KOPT-K1 (cell line): ENCODE data around the gene ROBO2.

Experiments
- H3K27ac ChIP-seq: fragments of 200-600 bp; sonication (generic); 2 replicates; pipeline ENCODE4 v1.5.1; 2016; ENCODE audit warnings: antibody characterized with exemption, mild to moderate bottlenecking, low read depth, low read length; ENCODE audit not compliant: poor library complexity, severe bottlenecking
- H3K36me3 ChIP-seq: fragments of 200-600 bp; sonication (generic); 2 replicates; pipeline ENCODE4 v1.5.1; 2017; ENCODE audit warnings: antibody characterized with exemption, mild to moderate bottlenecking, low read length, moderate library complexity; ENCODE audit not compliant: insufficient read depth
- H3K9me3 ChIP-seq: fragments of 200-600 bp; sonication (generic); 2 replicates; pipeline ENCODE4 v1.5.1; 2017; ENCODE audit warnings: antibody characterized with exemption, low read length, mild to moderate bottlenecking; ENCODE audit not compliant: insufficient read depth, poor library complexity, severe bottlenecking

The ROBO2 gene

DNA sequence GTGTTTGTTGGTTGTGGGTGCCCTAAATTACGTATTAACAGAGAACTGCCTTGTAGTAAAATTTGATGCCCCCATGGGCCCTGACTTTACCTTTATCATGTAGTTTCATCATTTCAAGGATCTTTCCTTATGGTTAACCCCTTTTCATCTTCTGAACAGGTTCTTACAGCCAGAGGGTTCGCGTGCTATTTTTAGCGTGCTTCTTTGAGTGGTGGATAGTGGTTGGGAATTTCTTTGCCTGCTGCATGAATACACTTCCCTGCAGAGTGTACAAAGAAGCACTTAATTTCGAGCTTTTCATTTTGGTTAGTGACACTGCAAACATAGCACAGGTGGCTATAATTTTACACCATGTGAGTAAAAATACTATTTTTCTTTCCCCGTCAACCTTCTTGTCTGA, 231.8 kb downstream of the ROBO2 start:
- H3K36me3 ChIP-seq = no peaks in the 10 kb centered on the region
- no peak overlapping the region for H3K27ac ChIP-seq
- no peaks in the 10 kb centered on the region for H3K9me3 ChIP-seq

DNA sequence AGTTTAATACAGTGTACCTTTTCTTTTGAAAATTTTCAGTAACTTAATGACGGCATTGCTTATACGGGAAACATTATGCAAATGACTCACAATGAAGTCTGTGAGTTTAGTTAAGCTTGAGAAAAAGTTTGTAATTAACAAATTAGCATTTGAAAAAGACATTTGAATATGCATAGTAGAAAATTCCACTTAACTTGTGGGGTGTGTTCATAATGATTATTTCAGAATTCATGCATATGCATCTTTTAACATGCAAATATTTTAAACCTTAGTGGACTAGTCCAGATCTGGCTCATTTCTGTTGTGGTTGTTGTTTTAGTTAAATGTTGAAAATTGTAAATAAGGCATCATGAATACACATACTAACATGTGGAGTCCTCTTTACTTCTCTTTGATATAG, 239.4 kb downstream of the ROBO2 start:
- no peaks in the 10 kb centered on the region for H3K36me3 ChIP-seq
- H3K27ac ChIP-seq = no peak overlapping the region
- no peaks in the 10 kb centered on the region for H3K9me3 ChIP-seq

DNA sequence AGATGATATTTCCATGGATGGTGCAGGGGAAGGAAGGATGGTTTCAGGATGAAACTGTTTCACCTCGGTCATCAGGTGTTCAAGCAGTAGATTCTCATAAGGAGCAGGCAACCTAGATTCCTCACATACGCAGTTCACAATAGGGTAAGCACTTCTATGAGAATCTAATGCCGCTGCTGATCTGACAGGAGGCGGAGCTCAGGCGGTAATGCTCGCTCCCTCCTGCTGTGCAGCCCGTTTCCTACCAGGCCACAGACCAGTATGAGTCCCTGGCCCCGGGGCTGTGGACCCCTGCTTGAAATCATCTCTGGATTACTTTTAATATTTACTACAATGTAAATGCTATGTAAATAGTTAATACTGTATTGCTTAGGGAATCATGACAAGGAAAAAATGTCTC, 241.8 kb downstream of the ROBO2 start:
- Histone ChIP-seq H3K9me3 (no peaks in the 10 kb centered on the region), H3K36me3 (no peaks in the 10 kb centered on the region), H3K27ac (no peak overlapping the region)

DNA sequence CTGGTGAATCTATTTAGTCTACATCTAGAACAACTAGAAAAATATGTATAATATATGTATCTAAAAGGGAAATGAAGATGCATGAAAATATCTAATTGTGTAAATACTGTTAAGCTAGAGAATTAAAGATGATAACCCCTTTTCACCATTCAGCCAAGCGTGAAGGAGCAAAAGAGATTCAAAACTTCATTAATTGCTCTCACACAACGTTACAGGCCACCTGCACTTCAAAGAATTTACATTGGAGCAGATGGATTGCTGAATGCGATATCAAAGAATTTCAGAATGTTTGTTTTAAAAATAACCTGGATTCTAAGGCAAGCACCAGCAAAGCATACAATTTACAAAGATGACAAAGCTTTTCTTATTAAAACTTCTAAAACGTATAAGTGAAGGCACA, 243.2 kb downstream of the ROBO2 start:
- H3K36me3 ChIP-seq = no peaks in the 10 kb centered on the region
- no peak overlapping the region for H3K27ac ChIP-seq
- H3K9me3 ChIP-seq = no peaks in the 10 kb centered on the region

DNA sequence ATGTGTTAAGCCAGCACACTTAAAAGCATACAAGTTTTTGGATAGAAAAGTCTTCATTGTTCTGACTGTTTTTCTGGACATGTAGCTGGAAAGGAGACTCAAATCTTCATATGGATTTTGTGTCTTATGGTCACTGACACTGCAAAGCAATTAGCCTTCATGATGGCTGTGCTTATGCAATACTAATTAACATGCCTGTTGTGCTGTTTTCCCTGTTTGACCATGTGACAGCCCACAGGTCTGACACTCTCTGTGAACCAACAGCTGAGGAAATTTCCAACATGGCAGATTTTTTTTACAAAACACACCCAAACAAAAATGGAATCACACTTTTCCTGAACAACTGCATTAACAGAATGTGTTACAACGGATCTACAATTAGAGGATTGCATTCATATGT, 248.4 kb downstream of the ROBO2 start:
- H3K9me3 ChIP-seq = no peaks in the 10 kb centered on the region
- H3K27ac ChIP-seq = no peak overlapping the region
- H3K36me3 ChIP-seq = no peaks in the 10 kb centered on the region

DNA sequence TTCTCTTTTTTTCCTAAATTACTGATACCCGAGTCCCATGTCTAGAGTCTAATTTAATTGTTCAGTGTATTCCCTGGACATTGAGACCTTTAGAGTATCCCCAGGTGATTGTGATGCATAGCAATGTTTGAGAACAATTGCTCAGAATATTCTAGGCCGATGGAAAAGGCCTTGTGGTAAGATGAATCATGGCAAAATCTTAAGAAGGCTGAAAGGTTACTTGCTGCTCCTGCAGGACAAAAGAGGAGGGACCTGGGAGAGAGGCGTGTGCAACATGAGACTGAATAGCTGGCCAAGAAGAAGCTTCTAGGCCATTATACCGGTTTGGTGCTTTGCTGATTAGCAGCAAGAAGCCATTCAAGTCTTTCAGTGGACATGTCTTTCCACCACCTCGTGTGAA, 256.6 kb downstream of the ROBO2 start:
- Histone ChIP-seq H3K27ac (no peak overlapping the region), H3K36me3 (no peaks in the 10 kb centered on the region), H3K9me3 (no peaks in the 10 kb centered on the region)

DNA sequence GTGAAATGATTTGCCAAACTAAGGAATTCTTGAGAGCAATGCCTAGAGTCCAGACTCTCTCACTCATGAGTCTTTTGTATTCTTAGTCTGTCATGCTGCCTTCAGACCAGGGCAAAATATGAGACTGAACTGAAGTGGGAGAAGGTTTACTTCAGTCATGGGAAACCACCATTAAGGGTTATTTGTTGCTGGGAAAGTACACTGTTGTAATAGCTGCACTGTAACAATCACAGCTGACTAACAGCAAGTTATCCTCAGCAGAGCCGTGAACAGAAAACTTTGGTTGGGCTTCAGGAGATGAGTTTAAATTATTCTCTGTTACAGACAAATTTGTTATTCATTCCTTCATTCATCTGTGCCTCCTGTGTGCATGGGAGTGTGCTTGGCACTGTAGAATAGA, 258.5 kb downstream of the ROBO2 start:
- H3K9me3 ChIP-seq = no peaks in the 10 kb centered on the region

DNA sequence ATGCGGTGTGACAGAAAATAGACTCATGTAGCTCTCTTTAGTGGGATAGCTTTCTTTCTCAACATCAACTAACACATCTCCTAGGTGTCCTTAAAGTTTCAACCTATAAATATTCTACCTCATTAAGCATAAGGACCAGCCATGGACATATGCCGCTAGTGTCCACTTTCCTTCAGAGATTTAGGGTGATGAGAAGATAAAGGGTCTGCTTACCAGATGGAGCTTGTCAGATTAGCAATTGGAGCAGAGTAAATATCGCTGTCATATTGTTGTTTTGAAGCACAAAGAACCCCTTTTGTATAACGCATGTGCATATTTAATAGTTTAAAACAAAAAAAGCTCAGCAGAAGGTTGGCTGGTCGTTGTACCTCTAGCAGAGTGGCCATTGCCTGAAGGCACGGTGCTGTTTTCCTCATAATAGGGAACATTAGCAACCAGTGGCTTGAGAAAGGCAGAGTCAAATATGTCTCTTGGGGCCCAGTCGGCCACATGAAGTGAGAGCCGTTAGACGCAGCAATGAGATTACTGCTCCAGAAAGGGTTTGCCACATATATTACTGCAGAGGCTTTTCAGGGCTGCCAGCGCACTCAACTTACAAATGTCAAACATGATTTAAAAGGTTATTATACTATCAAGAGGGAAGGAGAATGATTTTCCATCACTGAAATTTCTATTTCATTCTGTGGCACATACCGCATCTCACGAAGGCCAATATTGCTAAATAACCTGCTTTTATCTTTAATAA, 264.2 kb downstream of the ROBO2 start:
- no peaks in the 10 kb centered on the region for H3K9me3 ChIP-seq
- no peaks in the 10 kb centered on the region for H3K36me3 ChIP-seq
- no peak overlapping the region for H3K27ac ChIP-seq

More for the DNA sequence above, 258.5 kb downstream of the ROBO2 start:
- Histone ChIP-seq H3K36me3 (no peaks in the 10 kb centered on the region), H3K27ac (no peak overlapping the region)

DNA sequence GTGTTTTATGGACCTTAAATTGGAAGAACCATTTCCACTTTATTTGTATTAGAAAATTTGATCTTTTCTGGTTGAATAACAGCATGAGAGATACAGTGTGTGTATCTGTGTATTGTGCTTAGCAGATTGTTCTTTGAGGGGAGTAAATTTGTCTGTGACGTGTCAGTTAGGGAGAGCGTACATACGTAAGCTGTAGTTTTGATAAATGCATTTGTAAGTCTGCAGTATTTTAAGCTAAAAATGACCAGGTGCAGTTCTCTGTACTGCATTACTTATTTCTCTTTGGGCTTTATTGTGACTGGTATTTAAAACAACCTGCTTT, 264.8 kb downstream of the ROBO2 start:
- Histone ChIP-seq H3K9me3 (no peaks in the 10 kb centered on the region), H3K36me3 (no peaks in the 10 kb centered on the region), H3K27ac (no peak overlapping the region)

DNA sequence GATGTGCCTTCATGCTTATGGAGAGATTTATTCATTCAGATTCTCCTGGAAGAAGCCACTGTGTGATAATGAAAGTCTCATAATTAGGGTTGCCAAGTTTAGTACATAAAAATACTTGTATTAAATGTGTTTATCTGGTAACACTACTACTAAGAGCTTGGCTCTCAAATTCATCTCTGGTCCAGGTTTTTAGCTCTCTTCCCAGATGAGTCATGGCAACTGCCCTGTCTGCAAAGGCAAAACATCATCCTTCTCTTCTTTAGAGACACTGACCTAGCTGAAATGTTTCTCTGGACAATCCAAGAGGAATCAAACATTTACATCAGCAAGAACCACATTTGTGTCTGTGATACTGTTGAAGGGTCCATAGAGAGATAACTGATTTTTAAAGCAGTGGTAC, 269.6 kb downstream of the ROBO2 start:
- Histone ChIP-seq H3K36me3 (no peaks in the 10 kb centered on the region), H3K27ac (no peak overlapping the region), H3K9me3 (no peaks in the 10 kb centered on the region)

DNA sequence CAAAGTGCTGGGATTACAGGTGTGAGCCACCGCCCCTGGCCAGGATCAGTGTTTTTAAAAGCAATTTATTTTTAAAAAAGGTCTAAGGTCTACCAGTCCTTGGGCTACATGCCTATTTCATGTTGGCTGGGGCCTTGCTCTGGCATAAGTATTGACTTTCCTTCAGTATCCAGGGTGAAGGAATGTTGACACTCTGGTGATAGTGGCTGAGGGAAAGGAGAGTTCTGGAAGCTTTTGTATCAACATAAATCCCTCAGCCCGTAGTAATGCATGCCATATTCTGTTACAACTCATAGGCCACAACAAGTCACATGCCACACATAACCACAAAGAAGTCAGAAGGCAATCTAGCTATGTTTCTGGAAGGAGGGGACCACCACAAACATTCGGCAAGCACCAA, 273.9 kb downstream of the ROBO2 start:
- Histone ChIP-seq H3K36me3 (no peaks in the 10 kb centered on the region), H3K27ac (no peak overlapping the region), H3K9me3 (no peaks in the 10 kb centered on the region)

DNA sequence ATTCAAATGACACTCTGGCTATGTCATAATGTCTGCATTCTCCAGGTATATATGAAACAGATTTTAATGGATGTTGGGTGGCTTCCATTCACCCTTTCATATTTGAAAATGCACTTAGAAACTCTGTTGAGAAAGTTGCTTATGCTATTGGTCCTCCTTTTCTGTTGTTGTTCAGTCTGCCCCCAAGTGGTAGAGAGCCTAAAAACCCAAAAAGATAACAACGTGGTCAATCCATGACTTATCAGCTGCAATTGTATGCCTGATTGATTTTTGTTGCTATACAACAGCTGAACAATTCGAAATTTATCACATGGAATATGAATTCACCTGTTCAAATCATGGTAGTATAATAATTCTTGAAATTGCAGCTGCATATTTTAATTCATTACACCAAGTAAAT, 279.8 kb downstream of the ROBO2 start:
- H3K36me3 ChIP-seq = no peaks in the 10 kb centered on the region
- no peaks in the 10 kb centered on the region for H3K9me3 ChIP-seq
- H3K27ac ChIP-seq = no peak overlapping the region

DNA sequence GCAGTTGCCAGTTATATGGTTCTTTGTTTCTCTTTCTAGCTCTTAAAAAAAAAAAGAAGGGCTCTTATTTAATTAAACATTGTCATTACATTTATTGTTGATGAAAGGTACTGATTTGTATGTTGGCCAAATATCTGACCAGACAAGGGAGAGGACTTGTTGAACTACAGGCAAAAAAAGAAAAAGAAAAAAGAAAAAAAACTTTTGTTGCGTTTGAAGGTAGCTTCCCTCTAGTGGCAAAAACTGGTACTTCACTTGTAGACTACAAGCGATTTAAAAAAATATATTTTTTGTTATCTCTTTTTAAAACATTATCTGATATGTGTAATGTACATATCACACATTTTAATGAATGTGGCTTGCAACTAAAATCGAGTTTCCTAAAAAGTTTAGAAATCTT, 280.6 kb downstream of the ROBO2 start:
- H3K9me3 ChIP-seq = no peaks in the 10 kb centered on the region
- H3K27ac ChIP-seq = no peak overlapping the region
- no peaks in the 10 kb centered on the region for H3K36me3 ChIP-seq

DNA sequence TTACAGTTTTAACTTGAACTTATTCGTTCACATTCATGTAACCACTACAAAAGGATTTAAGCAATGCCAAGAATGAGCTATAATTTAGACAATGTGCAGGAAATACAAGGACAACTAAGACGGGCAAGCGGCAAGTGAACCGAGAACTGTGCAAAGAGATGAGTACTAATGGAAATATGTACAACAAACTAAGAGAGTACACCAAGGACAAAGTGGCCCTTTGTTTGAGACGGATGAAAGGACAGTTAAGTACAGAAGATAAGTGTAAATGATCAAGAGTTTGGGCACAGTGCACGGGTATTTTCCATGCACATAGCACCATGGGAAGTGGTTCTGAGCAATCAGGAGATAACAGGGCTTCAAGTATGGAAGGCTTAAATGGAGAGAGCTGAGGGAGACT, 281.7 kb downstream of the ROBO2 start:
- Histone ChIP-seq H3K9me3 (no peaks in the 10 kb centered on the region), H3K27ac (no peak overlapping the region), H3K36me3 (no peaks in the 10 kb centered on the region)

DNA sequence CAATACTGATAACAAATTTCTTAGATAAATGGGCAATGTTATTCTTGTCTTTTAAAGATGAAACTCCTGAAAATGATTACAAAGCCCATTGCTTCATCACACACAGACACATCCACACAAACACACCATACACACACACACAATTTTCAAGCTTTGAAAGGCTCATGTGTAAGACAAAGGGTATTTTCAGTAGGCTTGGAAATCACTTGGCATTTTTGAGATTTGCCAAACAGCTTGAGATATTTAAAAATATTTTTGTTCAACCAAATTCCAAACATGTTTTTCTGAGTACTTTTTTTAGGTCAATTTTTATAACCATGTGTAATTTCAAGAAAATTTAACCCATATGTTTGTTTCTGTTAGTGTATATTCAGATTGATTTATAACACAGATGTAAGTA, 283.7 kb downstream of the ROBO2 start:
- Histone ChIP-seq H3K27ac (no peak overlapping the region), H3K9me3 (no peaks in the 10 kb centered on the region), H3K36me3 (no peaks in the 10 kb centered on the region)

DNA sequence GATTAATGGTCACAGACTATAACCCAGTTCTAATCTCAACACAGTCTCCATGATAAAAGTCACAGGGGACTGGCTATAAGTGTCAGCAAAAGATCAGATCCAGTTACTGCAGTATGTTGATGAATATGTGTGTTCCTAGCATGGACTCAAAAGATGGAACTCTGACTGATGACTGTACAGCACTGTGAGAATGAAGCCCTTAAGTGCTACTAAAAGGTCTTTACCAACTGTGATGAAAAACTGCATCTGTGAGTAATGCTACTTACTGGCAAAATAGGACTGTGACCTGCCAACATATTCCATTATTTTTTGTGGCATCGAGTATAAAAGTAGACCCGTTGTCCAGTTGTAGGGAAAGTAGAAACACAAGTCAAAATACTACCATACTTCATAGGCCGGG, 284.2 kb downstream of the ROBO2 start:
- Histone ChIP-seq H3K9me3 (no peaks in the 10 kb centered on the region), H3K36me3 (no peaks in the 10 kb centered on the region), H3K27ac (no peak overlapping the region)
